ENCODE results near the gene UBQLN1. TPM values are rescaled to one million over a fixed set of nuclear protein-coding genes. Genes with fewer than 3 reads are reported as not detected.

Gene UBQLN1
- total and polyA plus RNA-seq, 2 donors (not counting 3 experiments of a cell fraction or from before 2014, with no cell fraction given) = 66.1 to 110 TPM

GRCh38 chr9:83691492-83691891 lies 16.3 kb downstream of the UBQLN1 start:
- H3K27ac ChIP-seq (ENCODE audit: insufficient read depth, low read depth, low read length) = no peak overlapping the region
- no peak overlapping the region for H3K4me2 ChIP-seq (ENCODE audit: insufficient read depth, low read length)
- no peaks in the 10 kb centered on the region for H3K9me3 ChIP-seq (replicated peaks; ENCODE audit: control insufficient read depth, insufficient read depth, low read length)
- no peaks in the 10 kb centered on the region for H3K36me3 ChIP-seq (ENCODE audit: control insufficient read depth in 2 of 2, extremely low read depth in 1 of 2, insufficient read depth in 2 of 2, low read length in 2 of 2)
- H3K9ac ChIP-seq (replicated peaks; ENCODE audit: extremely low read depth, insufficient read depth, low read length) = no peak overlapping the region
- BruUV-seq (replicated peaks) = no TSS peak
- no peaks in the 10 kb centered on the region for H3K27me3 ChIP-seq (ENCODE audit: control insufficient read depth in 2 of 2, insufficient read depth in 2 of 2, low read length in 2 of 2)
- TF ChIP-seq POLR2AphosphoS5 (IDR thresholded peaks at IDR 0.05; ENCODE audit: insufficient read depth, low read depth, low read length) = no peak
- TF ChIP-seq POLR2A (IDR thresholded peaks at IDR 0.05; ENCODE audit: low read depth, low read length) = no peak
- no peak for TF ChIP-seq EZH2 (IDR thresholded peaks at IDR 0.05; ENCODE audit: borderline replicate concordance, low read depth, low read length, severe bottlenecking)
- no peak for TF ChIP-seq MYC (IDR thresholded peaks at IDR 0.05; ENCODE audit: low read depth, low read length)
- no peak for TF ChIP-seq GATA2 (IDR thresholded peaks at IDR 0.05; ENCODE audit: insufficient read depth, insufficient read length, low read depth, low read length)
- no peak for TF ChIP-seq CTCF (IDR thresholded peaks at IDR 0.05; ENCODE audit: extremely low read depth in 1 of 2, insufficient read depth in 1 of 2, low read depth in 1 of 2, low read length in 2 of 2)
- no peak for TF ChIP-seq MAX (IDR thresholded peaks at IDR 0.05; ENCODE audit: insufficient read depth, insufficient read length)
- no peak for TF ChIP-seq JUN (IDR thresholded peaks at IDR 0.05; ENCODE audit: borderline replicate concordance, insufficient read depth, insufficient read length, low read depth)
- TF ChIP-seq FOS (IDR thresholded peaks at IDR 0.05; ENCODE audit: borderline replicate concordance, insufficient read depth, low read length) = no peak
- ChIA-PET CTCF (interaction anchor here (1.1 to 1.9 kb wide), 2 partner anchors 12 to 15 kb away, joined by 3 to 5 read pairs; no protein-coding TSS in a partner anchor), POLR2A (no interaction called here)
- dilution Hi-C loops (cut with MboI; ENCODE audit: extremely low pct_ligation_motif_present, low sequenced_read_pairs) = no loop called here
- intact Hi-C loops (cut with micrococcal nuclease) = no loop called here
- H3K4me3 ChIP-seq (replicated peaks in 1 of 3; ENCODE audit: insufficient read depth in 1 of 3, low read depth in 1 of 3, low read length in 3 of 3) = no peak overlapping the region
- H2AFZ ChIP-seq (ENCODE audit: low read depth, low read length) = no peak overlapping the region
- peaks cover 100% of the 10 kb centered on the region for H3K79me2 ChIP-seq (ENCODE audit: control insufficient read depth, insufficient read depth, low read length)
- H4K20me1 ChIP-seq (replicated peaks; ENCODE audit: control insufficient read depth, extremely low read depth, insufficient read depth, low read length) = peaks cover 32% of the 10 kb centered on the region
- DNase-seq (ENCODE audit: low read depth, low spot score) = no peak
- no peak for FAIRE-seq
- no peaks in the 10 kb centered on the region for H3K4me1 ChIP-seq (ENCODE audit: control insufficient read depth, extremely low read depth, insufficient read depth, low read length)
- no peaks in the 10 kb centered on the region for H3K9me1 ChIP-seq (replicated peaks; ENCODE audit: control insufficient read depth, extremely low read depth, insufficient read depth, low read length)
